Panc1 (cell line): ENCODE results near the gene PRR22. TPM values are rescaled to one million over a fixed set of nuclear protein-coding genes. Genes with fewer than 3 reads are reported as not detected.

Source experiments
- ATAC-seq: fragments of 200-7000 bp; cut with Tn5 transposase; 2 replicates; pipeline ENCODE4 v1.9.1; 2020; ENCODE audit warnings: mild to moderate bottlenecking, moderate library complexity
- BruUV-seq: library from RNA; stranded (reverse); fragments of 400-500 nt; replicated peaks from 2 replicates; lab custom pipeline; 2021; lab: Mats Ljungman, UMichigan
- CTCF ChIA-PET: fragments of 300-600 bp; sonication (Branson Sonifier 250); formaldehyde crosslinking; loops from one replicate; lab custom pipeline; 2022; ENCODE audit warnings: antibody characterized with exemption; lab: Charles Lee
- POLR2A ChIA-PET: fragments of 300-600 bp; sonication (Branson Sonifier 250); formaldehyde crosslinking; loops from one replicate; lab custom pipeline; 2022; ENCODE audit warnings: antibody characterized with exemption; lab: Charles Lee
- DNase-seq: peaks from one replicate; pipeline ENCODE4 v3.0.0-alpha.2; 2010; ENCODE audit warnings: low read depth, low spot score
- H3K27ac ChIP-seq: 2 replicates; pipeline ENCODE4 v1.5.1; 2011; ENCODE audit warnings: mild to moderate bottlenecking, low read length, inconsistent platforms
- H3K27me3 ChIP-seq: fragments of 200-500 bp; sonication (Bioruptor generic); 2 replicates; pipeline ENCODE4 v1.6.0; 2014; ENCODE audit warnings: low read length, inconsistent platforms; ENCODE audit not compliant: control insufficient read depth, insufficient read depth
- H3K36me3 ChIP-seq: fragments of 200-500 bp; sonication (Bioruptor generic); 2 replicates; pipeline ENCODE4 v1.5.1; 2014; ENCODE audit warnings: inconsistent platforms, mild to moderate bottlenecking, low read length, moderate library complexity; ENCODE audit not compliant: control insufficient read depth, insufficient read depth
- H3K4me1 ChIP-seq: 2 replicates; pipeline ENCODE4 v1.5.1; 2011; ENCODE audit warnings: inconsistent platforms, mild to moderate bottlenecking, low read length, moderate library complexity; ENCODE audit not compliant: control insufficient read depth, insufficient read depth
- H3K4me3 ChIP-seq, 2 experiments: 2 replicates each; pipeline ENCODE4 v1.5.1; 2011 to 2012; ENCODE audit warnings: low read depth in 2 of 2, low read length in 2 of 2, mild to moderate bottlenecking in 2 of 2, inconsistent platforms in 1 of 2, moderate library complexity in 1 of 2
- H3K9me3 ChIP-seq: fragments of 200-500 bp; sonication (Bioruptor generic); 2 replicates; pipeline ENCODE4 v1.5.1; 2014; ENCODE audit warnings: low read depth, mild to moderate bottlenecking, inconsistent platforms, low read length, moderate library complexity; ENCODE audit not compliant: control insufficient read depth, insufficient read depth
- POLR2AphosphoS5 ChIP-seq: IDR thresholded peaks from 2 replicates; pipeline ENCODE4 v1.6.1; 2012; ENCODE audit warnings: mild to moderate bottlenecking, low read depth, low read length, moderate library complexity
- SIN3A ChIP-seq: IDR thresholded peaks from 2 replicates; pipeline ENCODE4 v1.6.1; 2012; ENCODE audit warnings: low read depth, mild to moderate bottlenecking, low read length, moderate library complexity, borderline replicate concordance; ENCODE audit not compliant: insufficient read depth
- TCF7L2 ChIP-seq: IDR thresholded peaks from 2 replicates; pipeline ENCODE4 v1.6.1; 2011; ENCODE audit warnings: mild to moderate bottlenecking, low read depth, low read length, inconsistent platforms
- in situ Hi-C: cut with HindIII; loops from 2 replicates; pipeline ENCODE4 v1.10.0; 2016; ENCODE audit warnings: low sequenced_read_pairs, low pct_unique_long_range_greater_than_20kb
- intact Hi-C: fragments of 100-400 bp; cut with micrococcal nuclease; formaldehyde crosslinking; loops from one replicate; pipeline ENCODE4 v1.10.0; 2022; ENCODE audit not compliant: unreplicated experiment
- total RNA-seq: library from RNA; stranded (reverse); gene quantifications from one replicate; pipeline ENCODE4 v1.2.1, GENCODE V29; 2021; ENCODE audit not compliant: unreplicated experiment
- TF ChIP-seq, protein P1 (sequence below), 2 experiments: IDR thresholded peaks; 2 replicates each; pipeline ENCODE4 v1.6.1; 2011 to 2012; ENCODE audit warnings: low read depth in 2 of 2, control low read depth in 1 of 2, low read length in 1 of 2, mild to moderate bottlenecking in 1 of 2, moderate library complexity in 1 of 2; ENCODE audit not compliant: insufficient read depth in 1 of 2
- TF ChIP-seq, protein P2 (sequence below): fragments of 450-650 bp; IDR thresholded peaks from 2 replicates; pipeline ENCODE4 v1.5.1; 2017; ENCODE audit warnings: mild to moderate bottlenecking

PRR22 gene
- total RNA-seq, 1 experiment from 2014 or later: 5.9 TPM

DNA sequence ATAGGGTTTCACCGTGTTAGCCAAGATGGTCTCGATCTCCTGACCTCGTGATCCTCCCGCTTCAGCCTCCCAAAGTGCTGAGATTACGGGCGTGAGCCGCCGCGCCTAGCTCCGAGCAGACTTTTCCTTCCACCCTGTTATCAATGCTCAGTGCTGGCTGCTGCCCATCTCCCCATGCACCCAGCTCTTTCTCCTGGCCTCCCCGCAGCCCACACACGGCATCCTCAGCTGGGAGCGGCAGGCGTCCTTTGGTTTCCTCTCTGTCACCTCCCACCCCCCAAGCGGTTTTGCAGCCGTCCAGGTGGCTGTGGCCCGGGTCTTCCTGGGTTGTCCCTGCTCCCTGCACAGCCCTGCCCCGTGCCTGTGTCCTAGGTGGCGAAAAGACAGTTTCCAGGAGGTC is 12.1 kb downstream of the PRR22 start:
- DNase-seq (no peak), ATAC-seq (no peak)
- BruUV-seq: no TSS peak
- ChIA-PET POLR2A (interaction anchor here (0.5 kb wide), 1 partner anchor 54 kb away, joined by 3 read pairs; no protein-coding TSS in a partner anchor), CTCF (no interaction called here)
- Histone ChIP-seq H3K27me3 (no peaks in the 10 kb centered on the region), H3K27ac (no peak overlapping the region; the same call in 1 of the 2 replicates), H3K4me1 (peaks cover 3% of the 10 kb centered on the region; the same call in 1 of the 2 replicates), H3K36me3 (no peaks in the 10 kb centered on the region), H3K9me3 (no peaks in the 10 kb centered on the region), H3K4me3 (no peak overlapping the region)
- TF ChIP-seq SIN3A: no peak
- no peak for TF ChIP-seq POLR2AphosphoS5
- TF ChIP-seq, protein P1, sequence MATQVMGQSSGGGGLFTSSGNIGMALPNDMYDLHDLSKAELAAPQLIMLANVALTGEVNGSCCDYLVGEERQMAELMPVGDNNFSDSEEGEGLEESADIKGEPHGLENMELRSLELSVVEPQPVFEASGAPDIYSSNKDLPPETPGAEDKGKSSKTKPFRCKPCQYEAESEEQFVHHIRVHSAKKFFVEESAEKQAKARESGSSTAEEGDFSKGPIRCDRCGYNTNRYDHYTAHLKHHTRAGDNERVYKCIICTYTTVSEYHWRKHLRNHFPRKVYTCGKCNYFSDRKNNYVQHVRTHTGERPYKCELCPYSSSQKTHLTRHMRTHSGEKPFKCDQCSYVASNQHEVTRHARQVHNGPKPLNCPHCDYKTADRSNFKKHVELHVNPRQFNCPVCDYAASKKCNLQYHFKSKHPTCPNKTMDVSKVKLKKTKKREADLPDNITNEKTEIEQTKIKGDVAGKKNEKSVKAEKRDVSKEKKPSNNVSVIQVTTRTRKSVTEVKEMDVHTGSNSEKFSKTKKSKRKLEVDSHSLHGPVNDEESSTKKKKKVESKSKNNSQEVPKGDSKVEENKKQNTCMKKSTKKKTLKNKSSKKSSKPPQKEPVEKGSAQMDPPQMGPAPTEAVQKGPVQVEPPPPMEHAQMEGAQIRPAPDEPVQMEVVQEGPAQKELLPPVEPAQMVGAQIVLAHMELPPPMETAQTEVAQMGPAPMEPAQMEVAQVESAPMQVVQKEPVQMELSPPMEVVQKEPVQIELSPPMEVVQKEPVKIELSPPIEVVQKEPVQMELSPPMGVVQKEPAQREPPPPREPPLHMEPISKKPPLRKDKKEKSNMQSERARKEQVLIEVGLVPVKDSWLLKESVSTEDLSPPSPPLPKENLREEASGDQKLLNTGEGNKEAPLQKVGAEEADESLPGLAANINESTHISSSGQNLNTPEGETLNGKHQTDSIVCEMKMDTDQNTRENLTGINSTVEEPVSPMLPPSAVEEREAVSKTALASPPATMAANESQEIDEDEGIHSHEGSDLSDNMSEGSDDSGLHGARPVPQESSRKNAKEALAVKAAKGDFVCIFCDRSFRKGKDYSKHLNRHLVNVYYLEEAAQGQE (IDR thresholded peaks at IDR 0.05; ENCODE audit: insufficient read depth in 1 of 2, low read depth in 2 of 2, low read length in 1 of 2): no peak
- TF ChIP-seq, protein P2, sequence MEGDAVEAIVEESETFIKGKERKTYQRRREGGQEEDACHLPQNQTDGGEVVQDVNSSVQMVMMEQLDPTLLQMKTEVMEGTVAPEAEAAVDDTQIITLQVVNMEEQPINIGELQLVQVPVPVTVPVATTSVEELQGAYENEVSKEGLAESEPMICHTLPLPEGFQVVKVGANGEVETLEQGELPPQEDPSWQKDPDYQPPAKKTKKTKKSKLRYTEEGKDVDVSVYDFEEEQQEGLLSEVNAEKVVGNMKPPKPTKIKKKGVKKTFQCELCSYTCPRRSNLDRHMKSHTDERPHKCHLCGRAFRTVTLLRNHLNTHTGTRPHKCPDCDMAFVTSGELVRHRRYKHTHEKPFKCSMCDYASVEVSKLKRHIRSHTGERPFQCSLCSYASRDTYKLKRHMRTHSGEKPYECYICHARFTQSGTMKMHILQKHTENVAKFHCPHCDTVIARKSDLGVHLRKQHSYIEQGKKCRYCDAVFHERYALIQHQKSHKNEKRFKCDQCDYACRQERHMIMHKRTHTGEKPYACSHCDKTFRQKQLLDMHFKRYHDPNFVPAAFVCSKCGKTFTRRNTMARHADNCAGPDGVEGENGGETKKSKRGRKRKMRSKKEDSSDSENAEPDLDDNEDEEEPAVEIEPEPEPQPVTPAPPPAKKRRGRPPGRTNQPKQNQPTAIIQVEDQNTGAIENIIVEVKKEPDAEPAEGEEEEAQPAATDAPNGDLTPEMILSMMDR: no peak
- TF ChIP-seq TCF7L2: no peak
- in situ Hi-C loops (no loop called here), intact Hi-C loops (no loop called here)

DNA sequence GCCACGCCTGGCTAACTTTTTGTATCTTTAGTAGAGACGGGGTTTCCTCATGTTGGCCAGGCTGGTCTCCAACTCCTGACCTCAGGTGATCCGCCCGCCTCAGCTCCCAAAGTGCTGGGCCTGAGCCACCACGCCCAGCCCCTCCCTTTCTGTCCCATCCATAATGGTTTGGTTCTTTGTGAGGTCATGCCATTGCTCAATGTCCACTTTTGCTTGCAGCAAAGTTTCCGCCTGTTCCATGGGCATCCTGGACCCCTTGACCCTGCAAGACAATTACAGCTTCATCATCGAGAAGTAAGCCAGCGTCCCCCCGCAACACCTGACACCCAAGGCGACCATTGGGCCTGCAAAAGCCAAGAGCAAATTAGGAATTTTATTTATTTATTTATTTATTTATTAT is 16.6 kb downstream of the PRR22 start:
- intact Hi-C loops: no loop called here
- Histone ChIP-seq H3K36me3 (no peaks in the 10 kb centered on the region), H3K27ac (no peak overlapping the region), H3K4me1 (no peaks in the 10 kb centered on the region), H3K27me3 (no peaks in the 10 kb centered on the region), H3K9me3 (no peaks in the 10 kb centered on the region), H3K4me3 (no peak overlapping the region)
- ChIA-PET CTCF (no interaction called here), POLR2A (no interaction called here)
- no peak for TF ChIP-seq SIN3A
- TF ChIP-seq TCF7L2: no peak
- no peak for TF ChIP-seq POLR2AphosphoS5
- TF ChIP-seq, protein P1 (IDR thresholded peaks at IDR 0.05; ENCODE audit: insufficient read depth in 1 of 2, low read depth in 2 of 2, low read length in 1 of 2): no peak
- TF ChIP-seq, protein P2: no peak
- DNase-seq: no peak
- in situ Hi-C loops: no loop called here
- no TSS peak for BruUV-seq
- ATAC-seq: no peak
